Astrocyte of the hippocampus (primary cell): ENCODE data around the gene TRIM7.
A peak's percentile ranks its signal among the peaks of the same experiment; 100 is the strongest.
"Not testable (repeated sequence)": the region's sequence is repeated elsewhere in the genome, so short reads cannot be mapped to it uniquely, and the experiment has no call there.

Experiments used
- DNase-seq: peaks from one replicate; pipeline ENCODE4 v3.0.0; 2011; ENCODE audit warnings: low read depth, low spot score

The TRIM7 gene

GRCh38 chr5:181212934-181213333, 7.9 kb upstream of the TRIM7 start:
- no peak for DNase-seq

GRCh38 chr5:181212080-181212479, 7.1 kb upstream of the TRIM7 start:
- no peak for DNase-seq

GRCh38 chr5:181211208-181211607, 6.2 kb upstream of the TRIM7 start:
- DNase-seq, result no peak

- not testable (repeated sequence) for DNase-seq
These were observed 5.7 kb upstream of the TRIM7 start for GRCh38 chr5:181210698-181211097.

- not testable (repeated sequence) for DNase-seq
These were observed 5.2 kb upstream of the TRIM7 start for GRCh38 chr5:181210148-181210547.

GRCh38 chr5:181209006-181209405, 4.0 kb upstream of the TRIM7 start:
- not testable (repeated sequence) for DNase-seq

- no peak for DNase-seq
These were observed 2.9 kb upstream of the TRIM7 start for GRCh38 chr5:181207960-181208253.

GRCh38 chr5:181207214-181207959, 2.4 kb upstream of the TRIM7 start:
- peak; percentile 90 for DNase-seq

GRCh38 chr5:181205761-181206649, 1.0 kb upstream of the TRIM7 start:
- DNase-seq, result peak; percentile 60

- no peak for DNase-seq
These were observed 727 bp downstream of the TRIM7 start for GRCh38 chr5:181204113-181204825.

- no peak for DNase-seq
These were observed 1.3 kb downstream of the TRIM7 start for GRCh38 chr5:181203777-181204112.

- no peak for DNase-seq
These were observed 1.8 kb downstream of the TRIM7 start for GRCh38 chr5:181203093-181203711.

GRCh38 chr5:181200816-181201215, 4.2 kb downstream of the TRIM7 start:
- DNase-seq, result no peak

GRCh38 chr5:181199881-181200638, 4.9 kb downstream of the TRIM7 start:
- no peak for DNase-seq

- DNase-seq, result no peak
These were observed 6.0 kb downstream of the TRIM7 start for GRCh38 chr5:181198905-181199519.

GRCh38 chr5:181198106-181198685, 6.8 kb downstream of the TRIM7 start:
- DNase-seq, result no peak

- DNase-seq, result no peak
These were observed 7.6 kb downstream of the TRIM7 start for GRCh38 chr5:181197326-181197951.

GRCh38 chr5:181195249-181195761, 9.7 kb downstream of the TRIM7 start:
- no peak for DNase-seq

- no peak for DNase-seq
These were observed 10.3 kb downstream of the TRIM7 start for GRCh38 chr5:181194489-181195248.
